ENCODE measurements around the gene ZNF202.

GRCh38 chr11:123678246-123678645 is 63.2 kb downstream of the ZNF202 start:
- TF ChIP-seq CTCF (IDR thresholded peaks at IDR 0.05; ENCODE audit: low read length) (no peak), EZH2 (IDR thresholded peaks at IDR 0.05; ENCODE audit: borderline replicate concordance, low read length) (no peak)
